NCI-H2196 (cell line): ENCODE data around the gene SPATA13.
"Not testable (repeated sequence)": the region's sequence is repeated elsewhere in the genome, so short reads cannot be mapped to it uniquely, and the experiment has no call there.

ENCODE experiments used
- DNase-seq: peaks from one replicate; lab custom pipeline; 2025; ENCODE audit not compliant: unreplicated experiment; lab: John Stamatoyannopoulos, UW

Gene SPATA13

DNA sequence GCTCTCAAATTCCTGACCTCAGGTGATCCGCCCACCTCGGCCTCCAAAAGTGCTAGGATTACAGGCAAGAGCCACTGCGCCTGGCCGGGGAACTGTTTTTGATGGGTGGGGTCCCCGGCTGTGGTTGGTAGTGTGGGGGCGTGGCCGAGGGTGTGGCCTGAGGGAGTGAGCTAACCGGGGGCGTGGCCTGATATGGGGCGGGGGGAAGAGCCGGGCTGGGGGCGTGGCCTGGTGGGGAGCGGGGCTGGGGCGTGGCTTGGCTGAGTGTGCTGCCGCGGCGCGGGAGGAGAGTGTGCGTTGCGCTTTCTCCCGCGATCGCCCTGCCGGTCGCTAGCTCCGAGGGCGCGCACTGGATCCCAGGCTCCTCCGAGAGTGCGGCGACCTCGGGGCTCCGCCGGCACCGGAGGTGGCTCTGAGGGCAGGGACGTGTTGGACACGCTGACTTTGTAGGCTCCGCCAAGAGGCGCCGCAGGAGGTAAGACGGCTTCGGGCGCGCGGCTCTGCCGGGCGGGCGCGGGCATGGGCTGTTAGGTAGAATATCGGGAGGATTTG lies at the start of gene SPATA13:
SPATA13 (plus strand) TSS at position 263 of the 552 bp plus-strand sequence. CDS start 62,210 bp downstream, outside the sequence.
- peak; percentile 74 for DNase-seq

DNA sequence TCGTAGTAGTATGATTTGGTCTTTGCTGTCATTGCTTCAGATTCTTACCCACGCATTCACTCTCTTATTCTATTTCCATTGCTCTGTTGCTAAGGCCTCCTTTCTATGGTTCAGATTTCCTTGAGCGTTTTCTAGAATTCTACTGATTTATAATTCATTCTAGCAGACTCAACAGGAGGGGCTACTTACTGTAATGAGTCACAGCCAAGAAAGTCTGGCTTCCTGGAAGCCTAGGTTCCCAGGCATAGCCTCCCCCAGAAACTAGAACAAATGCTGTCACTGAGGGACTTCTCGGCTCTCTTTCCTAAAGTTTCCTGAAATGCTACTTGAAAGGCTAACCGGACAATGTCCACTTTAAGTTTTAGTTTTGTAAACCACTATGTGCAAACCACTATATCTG lies 47.7 kb upstream of the SPATA13 start:
- DNase-seq, result no peak

DNA sequence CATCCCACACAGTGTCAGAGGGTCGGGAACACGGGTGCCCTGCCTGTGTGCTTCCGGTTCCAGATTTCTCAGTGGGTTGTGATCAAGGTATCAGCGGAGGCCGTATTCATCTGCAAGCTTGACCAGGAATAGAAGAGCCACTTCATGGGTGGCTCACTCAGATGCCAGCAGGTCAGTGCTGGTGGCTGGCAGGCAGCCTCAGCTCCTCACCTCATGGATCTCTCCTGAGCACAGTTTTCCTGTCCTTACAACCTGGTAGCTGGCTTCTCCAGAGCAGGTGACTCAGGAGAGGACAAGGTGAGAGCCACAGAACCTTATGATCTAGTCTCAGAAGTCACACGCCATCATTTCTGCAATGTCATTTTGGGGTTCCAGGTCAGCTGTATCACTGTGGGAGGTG lies 44.8 kb upstream of the SPATA13 start:
- DNase-seq, result no peak

DNA sequence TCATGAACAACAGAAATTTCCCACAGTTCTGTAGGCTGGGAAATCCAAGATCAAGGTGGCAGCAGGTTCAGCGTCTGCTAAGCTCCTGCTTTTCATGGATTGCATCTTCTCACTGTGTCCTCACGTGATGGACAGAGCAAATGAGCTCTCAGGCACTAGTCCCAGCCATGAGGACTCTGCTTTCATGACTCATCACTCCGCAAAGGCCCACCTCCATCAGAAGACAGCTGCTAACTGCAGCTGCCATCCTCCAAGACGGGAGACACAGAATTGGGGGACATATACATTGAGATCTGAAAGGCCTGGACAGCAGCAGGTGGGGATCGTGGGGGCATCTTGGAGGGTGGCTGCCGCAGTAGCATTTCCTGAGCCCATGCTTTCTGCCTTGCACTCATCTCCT lies 44.4 kb upstream of the SPATA13 start:
- no peak for DNase-seq

DNA sequence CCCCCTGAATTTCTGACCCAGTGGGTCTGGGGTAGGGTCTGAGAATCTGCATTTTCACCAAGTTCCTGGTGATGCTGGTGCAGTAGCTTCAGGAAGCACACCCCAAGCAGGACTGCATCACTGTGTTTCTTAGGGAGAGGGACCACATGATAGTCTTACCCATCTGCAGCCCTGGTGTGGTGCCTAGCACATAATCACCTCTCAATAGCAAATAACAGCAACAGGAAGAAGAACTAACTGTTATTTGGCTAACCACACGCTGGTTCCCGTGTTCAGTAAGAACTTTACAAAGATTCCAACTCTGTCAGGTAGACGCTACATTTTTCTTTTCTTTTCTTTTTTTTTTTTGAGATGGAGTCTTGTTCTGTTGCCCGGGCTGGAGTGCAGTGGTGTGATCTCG lies 41.9 kb upstream of the SPATA13 start:
- DNase-seq, result no peak

DNA sequence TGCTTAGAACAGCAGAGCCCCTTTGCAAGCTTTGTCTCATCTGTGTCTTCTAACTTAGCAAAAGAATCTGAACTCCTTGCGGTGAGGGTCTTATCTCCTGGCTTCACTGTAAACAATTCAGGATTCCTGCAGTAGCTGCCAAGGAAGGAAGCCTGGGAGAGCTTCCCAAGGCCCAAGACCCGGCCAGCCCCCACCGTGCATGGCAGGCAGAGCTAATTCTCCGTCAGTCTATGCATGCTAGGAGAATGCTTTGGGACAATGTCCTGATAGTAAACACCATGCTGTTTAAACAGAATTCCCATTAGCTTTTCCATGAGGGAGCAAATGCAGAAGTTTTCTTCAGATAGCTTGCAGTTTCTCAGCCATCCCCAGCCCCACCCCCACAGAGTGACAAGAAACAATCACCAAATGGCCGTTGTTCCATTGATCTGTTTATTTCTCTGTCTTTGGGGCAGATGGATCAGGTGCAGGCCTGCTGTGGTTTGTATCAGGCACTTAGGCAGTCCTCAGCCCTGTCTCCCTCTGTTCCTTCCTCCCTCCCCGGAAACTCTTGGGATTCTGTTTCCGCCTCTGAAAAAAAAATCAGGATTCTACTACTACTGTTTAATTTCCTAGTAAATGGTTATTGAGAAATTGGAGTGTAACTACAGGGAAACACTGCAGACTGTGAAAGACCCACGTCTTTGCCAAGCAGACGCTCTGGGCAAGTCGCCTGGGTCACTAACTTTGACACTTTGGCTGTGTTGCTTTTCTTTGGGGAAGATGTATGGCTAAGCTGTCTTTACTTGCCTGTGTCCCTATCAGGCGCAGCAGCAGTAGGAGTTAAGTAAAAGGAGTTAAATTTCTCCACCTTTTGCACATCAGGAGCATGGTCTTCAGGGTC lies 40.7 kb upstream of the SPATA13 start:
- DNase-seq, result no peak

DNA sequence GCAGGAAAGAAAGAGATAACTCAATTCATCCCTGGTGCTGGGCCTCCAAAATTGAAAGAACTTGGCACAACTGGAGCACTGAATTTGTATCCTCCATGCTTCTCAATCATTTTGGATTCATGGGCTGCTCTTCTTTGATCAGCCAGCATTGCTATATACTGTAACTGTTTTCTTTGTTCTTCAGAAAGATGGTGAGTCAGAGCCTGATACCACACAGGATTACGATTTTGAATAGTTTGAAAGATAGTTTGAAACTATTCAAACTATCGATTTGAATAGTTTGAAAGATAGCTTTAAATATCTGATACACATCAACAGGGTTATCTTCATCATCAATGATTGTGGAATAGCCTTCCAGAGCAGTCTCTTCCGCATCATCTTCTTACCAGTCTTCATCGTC lies 38.5 kb upstream of the SPATA13 start:
- DNase-seq, result not testable (repeated sequence)

DNA sequence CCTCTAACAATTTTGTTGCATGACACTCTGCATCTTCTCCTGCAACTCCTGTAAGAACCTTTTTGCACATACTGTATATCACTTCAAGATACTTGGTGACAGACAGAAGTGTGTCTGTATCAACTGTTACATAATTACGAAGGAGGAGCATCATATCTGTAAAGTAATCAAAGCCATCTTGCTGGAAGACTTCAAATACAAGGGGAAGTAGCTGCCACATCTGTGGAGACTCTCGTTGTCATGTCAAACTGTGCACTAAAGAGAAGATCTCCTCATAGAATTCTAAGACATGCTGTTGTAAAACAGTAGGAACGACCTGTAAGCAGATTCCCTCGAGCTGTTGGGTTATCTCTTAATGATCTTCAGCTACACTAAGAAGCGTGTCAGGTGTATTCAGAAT lies 38.0 kb upstream of the SPATA13 start:
- no peak for DNase-seq

DNA sequence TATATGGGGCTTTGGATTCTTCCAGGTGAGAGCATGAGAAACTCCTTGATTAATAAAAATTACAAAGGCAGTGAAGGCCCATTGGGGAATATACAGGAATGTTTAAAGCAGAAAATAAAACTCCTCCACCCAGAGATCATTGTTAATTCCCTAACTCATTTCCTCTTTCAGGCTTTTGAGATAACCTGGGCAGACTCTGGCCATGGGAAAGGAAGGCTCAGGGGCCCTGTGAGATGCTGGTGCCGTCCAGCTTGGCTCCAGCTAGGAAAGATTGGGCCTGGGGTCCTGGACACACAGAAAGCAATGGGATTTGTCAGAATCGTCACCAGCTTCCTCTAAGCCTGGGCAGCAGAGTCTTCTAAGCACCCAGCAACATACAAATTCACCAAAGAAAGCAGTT lies 36.8 kb upstream of the SPATA13 start:
- no peak for DNase-seq

DNA sequence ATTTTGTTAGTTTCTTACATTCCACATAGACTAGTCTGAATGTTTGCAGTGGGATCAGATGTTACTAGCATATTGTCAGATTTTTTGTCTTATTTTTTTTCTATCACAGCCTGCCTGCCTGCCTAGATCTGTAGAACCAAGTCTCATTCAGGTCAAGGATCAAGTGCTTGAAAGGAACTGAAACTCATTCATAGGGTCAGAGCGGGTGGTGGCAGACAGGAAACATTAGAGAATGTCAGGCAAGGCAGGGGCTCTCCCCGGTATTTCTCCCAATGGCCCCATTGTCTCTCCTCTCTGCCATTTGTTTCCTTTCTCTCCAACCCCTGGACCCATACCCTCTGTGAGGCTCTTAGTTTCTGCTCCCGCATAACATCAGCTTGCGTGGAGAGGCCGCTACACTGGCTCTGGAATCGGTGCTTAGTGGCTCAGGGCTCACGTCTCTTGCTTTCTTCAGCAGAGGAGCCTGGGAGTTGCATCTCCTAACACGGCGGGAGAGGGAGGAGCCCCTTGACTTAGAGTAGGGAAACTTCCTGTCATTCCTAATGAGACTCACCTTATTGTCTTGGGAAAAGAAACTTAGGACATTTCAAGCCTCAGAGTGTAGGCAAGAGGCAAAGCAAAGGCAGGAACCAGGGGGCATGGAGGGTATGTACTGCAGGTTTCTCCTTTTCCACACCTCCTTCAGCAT lies 35.6 kb upstream of the SPATA13 start:
- DNase-seq, result no peak

DNA sequence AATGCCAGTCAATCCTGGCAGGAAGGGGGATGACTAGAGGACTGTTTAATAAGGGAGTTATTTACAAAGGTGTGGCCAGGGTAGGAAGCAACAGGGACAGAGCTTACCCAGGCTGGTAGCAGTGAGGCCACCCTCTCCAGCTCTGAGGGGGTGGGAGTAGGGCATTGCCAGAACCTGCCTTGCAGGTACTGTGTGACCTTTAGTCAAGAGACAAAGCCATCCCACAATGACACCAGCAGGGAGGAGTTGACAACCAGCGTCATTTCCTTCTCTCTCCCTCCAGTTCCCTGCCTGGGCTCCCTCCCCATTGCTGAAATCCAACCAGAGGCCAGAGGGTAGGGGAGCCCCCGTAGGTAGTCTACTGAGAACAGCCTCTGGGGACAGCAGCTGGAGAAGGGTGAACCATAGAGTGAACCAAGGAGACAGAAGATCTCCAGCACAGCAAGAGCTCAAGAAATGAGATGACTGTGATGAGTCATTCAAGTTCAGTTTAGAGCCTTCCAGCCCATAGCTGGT lies 33.3 kb upstream of the SPATA13 start:
- DNase-seq, result no peak

DNA sequence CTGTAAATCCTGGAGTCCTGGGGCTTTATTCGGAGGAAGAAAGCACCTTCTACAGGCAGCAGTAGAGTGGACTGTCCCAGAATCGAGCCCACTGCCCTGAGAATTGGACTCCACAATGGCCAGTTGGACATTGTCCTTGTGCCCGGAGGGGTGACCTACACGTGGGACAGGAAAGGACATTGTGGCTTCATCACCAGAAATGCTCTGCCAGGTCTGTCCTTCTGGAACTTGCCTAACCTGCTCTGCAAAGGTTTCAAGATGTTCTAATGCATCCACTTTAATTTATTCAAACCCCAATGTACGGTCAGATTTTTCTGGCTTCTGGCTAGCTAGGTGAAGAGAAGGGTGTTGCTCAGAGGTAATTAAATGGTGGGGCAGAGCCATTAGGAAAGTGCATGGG lies 32.4 kb upstream of the SPATA13 start:
- DNase-seq, result no peak

DNA sequence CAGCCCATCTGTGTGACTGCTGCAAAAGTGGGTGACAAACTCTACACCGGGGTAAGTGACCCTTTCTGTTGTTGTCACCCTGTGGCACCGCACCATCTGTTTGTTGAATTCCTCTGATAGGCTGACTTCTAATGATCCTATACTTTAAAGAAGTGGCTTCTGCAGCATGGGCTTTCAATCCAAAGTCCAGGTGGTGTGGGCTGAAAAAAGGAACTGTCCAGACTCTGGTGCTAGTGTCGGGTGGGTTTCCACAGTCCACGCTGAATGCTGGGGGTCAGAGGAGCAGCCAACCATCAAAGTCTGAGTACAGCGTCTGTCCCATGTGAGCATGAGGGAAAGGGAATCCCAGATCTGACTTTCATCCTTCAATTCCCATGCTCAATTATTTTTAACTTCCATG lies 31.6 kb upstream of the SPATA13 start:
- no peak for DNase-seq

DNA sequence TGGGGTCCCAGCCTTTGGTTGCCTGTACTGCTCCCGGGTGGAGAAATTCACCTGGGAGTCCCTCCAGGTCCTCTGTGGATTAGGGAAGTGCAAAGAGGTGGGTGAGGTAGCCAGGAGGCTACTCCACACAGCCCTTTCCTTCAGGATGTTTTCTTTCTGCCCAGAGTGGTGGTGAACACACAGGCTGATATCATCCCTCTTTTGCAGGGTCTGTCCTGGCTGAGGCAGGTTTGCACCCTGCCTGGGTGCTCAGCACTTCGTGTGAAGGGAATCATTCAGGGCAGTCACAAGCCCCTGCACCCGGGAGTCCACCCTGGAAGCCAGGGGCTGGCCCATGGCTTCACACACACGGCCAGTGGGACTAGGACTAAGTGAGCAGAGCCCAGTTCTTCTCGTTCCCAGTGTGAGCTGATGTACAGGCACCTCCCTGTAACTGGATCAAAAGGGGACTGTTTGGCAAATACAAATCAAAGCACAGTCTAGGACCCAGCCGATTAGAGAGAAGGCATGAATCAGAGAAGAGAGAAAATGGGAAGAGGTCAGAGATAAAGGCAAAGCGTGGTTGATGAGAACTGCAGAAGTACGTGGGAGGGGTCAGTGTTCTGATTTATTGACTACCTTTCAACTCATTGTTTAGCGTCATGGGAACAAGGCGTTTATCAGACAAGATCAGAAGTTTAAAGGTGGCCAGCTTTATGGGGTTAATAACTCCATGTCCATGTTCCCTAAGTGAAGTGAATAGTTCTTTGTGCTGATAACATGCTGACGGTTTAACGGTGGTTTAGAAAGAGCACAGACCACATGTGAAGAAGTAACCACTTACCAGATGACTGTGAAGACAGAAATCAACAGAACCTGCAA lies 30.4 kb upstream of the SPATA13 start:
- DNase-seq, result no peak

DNA sequence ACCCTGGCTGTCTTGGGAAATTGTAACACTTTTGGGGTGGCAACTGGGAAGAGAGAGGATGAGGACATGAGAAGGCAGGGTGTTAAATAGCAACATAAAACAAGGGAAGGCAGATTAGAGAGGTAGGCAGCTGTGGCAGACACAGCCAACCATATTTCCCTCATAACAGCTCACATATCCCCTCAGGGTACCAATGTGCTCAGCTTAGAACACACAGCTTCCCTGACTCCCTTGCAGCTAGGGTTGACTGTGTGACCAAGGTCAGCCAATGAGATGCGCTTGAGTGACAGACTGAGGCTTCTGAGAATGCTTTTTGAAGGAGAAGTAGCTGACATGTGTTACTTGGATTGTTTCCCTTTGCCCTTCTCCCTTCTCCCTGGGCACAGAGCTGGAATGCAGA lies 28.8 kb upstream of the SPATA13 start:
- DNase-seq, result no peak

DNA sequence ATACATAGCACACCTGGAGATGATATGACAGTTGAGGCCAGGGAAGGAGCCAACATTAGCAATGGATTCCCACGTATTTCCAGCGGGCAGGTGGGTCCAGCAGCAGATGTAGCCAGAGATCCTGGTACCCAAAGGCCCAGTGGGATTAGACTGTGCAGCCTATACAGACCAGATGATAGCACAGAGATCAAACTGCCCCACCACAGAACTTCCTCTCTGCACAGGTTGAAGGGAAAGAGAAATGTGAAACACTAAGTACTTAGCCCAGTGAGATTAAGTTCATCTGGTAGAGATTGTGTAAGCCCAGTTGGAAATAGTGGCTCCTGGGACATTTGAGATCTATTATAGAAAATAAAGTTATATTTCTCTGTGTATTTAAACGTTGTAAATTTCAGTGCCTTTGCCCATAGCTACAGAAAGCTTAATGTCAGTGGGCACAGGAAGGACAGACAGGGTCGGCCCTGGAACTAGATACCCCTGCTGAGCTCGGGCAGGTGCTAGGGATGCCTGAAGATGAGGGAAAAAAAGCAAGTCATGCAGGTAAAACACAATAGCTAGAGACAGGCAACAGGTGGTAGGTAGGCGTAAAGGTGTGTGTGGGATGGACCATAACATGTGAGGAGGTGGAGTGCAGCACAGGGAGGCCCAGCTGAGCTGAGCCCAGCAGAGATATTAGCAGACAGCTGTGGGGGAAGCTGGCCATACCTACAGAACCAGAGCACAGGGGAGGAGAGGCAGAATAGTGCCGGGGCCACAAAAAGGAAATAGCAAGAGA lies 27.3 kb upstream of the SPATA13 start:
- no peak for DNase-seq

DNA sequence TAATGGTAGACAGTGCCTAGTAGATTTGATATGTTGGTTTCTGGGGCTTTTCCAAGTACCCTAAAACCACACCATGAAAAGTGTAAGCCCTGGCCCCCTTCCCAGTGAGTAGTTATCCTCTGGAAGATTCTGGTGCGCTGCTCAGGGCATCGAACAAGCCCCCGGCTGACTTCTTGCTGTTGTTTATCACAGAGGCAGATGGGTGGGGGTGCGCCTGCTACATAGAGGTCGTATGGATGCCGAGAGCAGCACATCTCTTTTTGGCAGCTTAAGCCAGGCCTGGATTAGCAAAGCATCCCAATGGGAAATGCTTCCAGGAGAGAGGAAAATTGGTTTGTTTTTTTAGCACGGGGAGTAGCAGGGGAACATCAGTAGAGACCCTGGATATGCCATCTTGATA lies 26.3 kb upstream of the SPATA13 start:
- DNase-seq, result no peak

DNA sequence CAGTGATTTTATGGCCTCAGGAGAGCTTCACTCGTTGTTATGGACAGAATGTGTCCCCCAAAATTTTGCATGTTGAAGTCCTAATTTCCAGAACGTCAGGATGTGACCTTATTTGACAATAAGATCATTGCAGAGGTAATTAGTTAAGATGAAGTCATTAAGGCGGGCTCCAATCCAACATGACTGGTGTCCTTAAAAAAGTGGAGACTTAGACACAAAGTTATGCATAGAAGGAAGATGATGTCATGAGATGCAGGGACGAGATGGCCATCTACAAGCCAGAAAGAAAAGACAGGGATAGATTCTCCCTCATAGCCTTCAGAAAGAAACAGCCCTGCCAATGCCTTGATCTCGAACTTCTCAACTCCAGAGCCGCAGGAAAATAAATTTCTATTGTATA lies 25.8 kb upstream of the SPATA13 start:
- DNase-seq, result no peak

DNA sequence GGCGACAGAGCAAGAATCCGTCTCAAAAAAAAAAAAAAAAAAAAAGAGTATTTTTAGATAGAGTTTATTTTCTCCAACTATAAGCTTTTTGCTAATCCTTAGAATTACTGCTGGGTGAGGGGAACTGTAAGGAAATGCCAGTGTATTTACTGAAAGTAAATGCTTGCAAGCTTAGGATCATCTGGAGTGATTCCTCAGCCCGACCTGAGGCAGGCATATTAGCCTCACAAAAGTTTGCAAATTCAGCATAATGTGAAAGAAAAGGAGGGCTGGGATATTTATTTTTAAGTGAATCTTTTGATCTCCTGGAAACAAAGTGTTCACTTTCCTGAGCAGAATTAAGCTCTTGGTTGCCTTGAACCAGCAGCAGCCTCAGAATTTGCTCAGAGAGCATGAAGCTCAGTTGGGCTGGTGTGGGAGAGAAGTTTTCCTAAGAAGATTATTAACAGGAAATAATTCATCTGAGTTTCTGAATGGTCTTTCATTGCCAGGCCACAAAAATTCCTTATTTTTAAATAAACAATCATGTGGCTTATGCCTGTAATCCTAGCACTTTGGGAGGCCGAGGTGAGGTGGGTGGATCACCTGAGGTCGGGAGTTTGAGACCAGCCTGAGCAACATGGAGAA lies 24.7 kb upstream of the SPATA13 start:
- DNase-seq, result no peak

DNA sequence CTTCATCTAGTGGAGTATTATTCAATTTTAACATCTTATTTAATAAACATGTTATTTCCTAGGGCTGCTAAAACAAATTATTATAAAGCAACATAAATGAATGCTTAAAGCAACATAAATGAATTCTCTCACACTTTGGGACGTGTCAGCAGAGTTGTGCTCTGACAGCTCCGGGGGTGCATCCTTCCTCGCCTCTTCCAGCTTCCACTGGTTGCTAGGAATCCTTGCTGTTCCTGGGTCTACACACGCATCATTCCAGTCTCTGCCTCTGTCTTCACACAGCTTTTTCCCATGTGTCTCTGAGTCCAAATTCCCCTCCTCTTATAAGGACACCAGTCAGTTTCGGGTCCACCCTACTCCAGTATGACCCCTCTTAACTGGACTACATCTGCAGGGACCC lies 21.6 kb upstream of the SPATA13 start:
- no peak for DNase-seq
